ENCODE measurements around the gene IL17A. TPM values are rescaled to one million over a fixed set of nuclear protein-coding genes. Genes with fewer than 3 reads are reported as not detected.
"Not testable (repeated sequence)": the region's sequence is repeated elsewhere in the genome, so short reads cannot be mapped to it uniquely, and the experiment has no call there.

IL17A gene
- total and polyA plus RNA-seq, 4 donors: 0.14 TPM; not detected in 3

DNA sequence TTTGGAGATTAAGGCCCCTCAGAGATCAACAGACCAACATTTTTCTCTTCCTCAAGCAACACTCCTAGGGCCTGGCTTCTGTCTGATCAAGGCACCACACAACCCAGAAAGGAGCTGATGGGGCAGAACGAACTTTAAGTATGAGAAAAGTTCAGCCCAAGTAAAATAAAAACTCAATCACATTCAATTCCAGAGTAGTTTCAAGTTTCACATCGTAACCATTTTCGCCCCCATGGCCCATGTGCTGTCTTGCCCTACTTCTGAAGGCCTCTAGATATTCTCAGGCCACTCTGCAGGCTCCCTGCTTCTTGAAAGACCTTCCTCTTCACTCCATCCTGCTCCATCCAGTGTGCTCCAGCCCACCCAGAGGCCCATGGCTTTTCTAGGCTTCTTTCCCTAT is 4.2 kb downstream of the IL17A start:
- no peak for ATAC-seq (ENCODE audit: insufficient read depth, low FRiP score)
- TF ChIP-seq CTCF (IDR thresholded peaks at IDR 0.05; ENCODE audit: control extremely low read depth, extremely low read depth): no peak
- H3K9me3 ChIP-seq (ENCODE audit: control insufficient read depth in 4 of 4, insufficient read depth in 3 of 4, low read length in 3 of 4): no peaks in the 10 kb centered on the region
- H3K4me3 ChIP-seq: no peak overlapping the region
- DNase-seq: no peak
- H3K27ac ChIP-seq (ENCODE audit: low read depth in 1 of 2, low read length in 1 of 2): no peak overlapping the region
- H3K9ac ChIP-seq (ENCODE audit: insufficient read depth in 1 of 2, low read length in 2 of 2): no peak overlapping the region
- H3K4me1 ChIP-seq (ENCODE audit: control insufficient read depth in 5 of 5, insufficient read depth in 5 of 5, low read length in 5 of 5): no peaks in the 10 kb centered on the region
- 87 to 89% methylated on average over 3 of the region's 3 CpGs for WGBS, 2 donors
- no peaks in the 10 kb centered on the region for H3K27me3 ChIP-seq (ENCODE audit: control insufficient read depth in 3 of 3, insufficient read depth in 3 of 3, low read length in 2 of 3)
- H3K36me3 ChIP-seq (ENCODE audit: control insufficient read depth in 4 of 4, insufficient read depth in 4 of 4, low read length in 4 of 4): no peaks in the 10 kb centered on the region

DNA sequence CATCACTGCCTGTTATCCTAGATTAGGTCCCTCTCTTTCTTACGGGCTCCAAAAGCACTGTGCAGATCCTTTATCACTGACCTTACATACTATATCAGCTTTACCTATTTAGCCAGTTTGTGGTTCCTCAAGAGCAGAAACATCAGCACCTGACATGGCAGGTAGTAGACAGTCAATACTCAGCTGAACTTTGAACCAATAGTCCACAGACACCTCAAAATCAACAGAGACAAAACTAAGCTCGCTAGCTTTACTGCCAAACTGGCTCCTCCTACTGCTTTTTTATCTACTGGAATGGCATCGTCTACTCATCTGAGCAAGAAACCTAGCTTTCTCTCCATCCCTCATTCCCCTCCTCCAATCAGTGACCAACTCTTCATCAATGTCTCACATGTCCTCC is 5.6 kb downstream of the IL17A start:
- H3K4me3 ChIP-seq: no peak overlapping the region
- no peak for TF ChIP-seq CTCF (IDR thresholded peaks at IDR 0.05; ENCODE audit: control extremely low read depth, extremely low read depth)
- no peaks in the 10 kb centered on the region for H3K36me3 ChIP-seq (ENCODE audit: control insufficient read depth in 4 of 4, insufficient read depth in 4 of 4, low read length in 4 of 4)
- H3K27me3 ChIP-seq (ENCODE audit: control insufficient read depth in 3 of 3, insufficient read depth in 3 of 3, low read length in 2 of 3): no peaks in the 10 kb centered on the region
- 55 to 70% methylated on average over 3 of the region's 3 CpGs for WGBS, 2 donors
- DNase-seq: no peak
- ATAC-seq (ENCODE audit: insufficient read depth, low FRiP score): no peak
- no peaks in the 10 kb centered on the region for H3K4me1 ChIP-seq (ENCODE audit: control insufficient read depth in 5 of 5, insufficient read depth in 5 of 5, low read length in 5 of 5)
- H3K27ac ChIP-seq (ENCODE audit: low read depth in 1 of 2, low read length in 1 of 2): no peak overlapping the region
- H3K9me3 ChIP-seq (ENCODE audit: control insufficient read depth in 4 of 4, insufficient read depth in 3 of 4, low read length in 3 of 4): no peaks in the 10 kb centered on the region
- H3K9ac ChIP-seq (ENCODE audit: insufficient read depth in 1 of 2, low read length in 2 of 2): no peak overlapping the region

DNA sequence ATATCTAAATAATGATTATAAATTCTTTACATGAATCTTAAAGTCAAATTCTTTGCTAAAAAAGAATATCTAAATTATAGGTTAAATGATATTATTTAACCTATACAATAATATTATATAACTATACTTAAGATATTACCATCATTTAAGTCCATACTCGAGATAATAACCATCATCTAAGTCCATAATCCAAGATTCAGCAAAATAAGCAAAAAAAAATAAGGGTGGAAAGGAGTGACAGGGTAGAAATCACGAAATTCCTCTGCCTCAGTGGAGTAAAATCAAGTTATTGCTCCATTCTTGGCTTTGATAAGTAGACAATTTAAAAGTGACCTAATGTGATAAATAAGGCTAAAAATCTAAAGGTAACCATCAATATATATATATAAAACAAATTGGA is 9.7 kb downstream of the IL17A start:
- no peaks in the 10 kb centered on the region for H3K4me1 ChIP-seq (ENCODE audit: control insufficient read depth in 5 of 5, insufficient read depth in 5 of 5, low read length in 5 of 5)
- H3K9ac ChIP-seq (ENCODE audit: insufficient read depth in 1 of 2, low read length in 2 of 2): no peak overlapping the region
- peaks cover 0 to 4% (median 0%) of the 10 kb centered on the region in 4 donors for H3K9me3 ChIP-seq (ENCODE audit: control insufficient read depth in 4 of 4, insufficient read depth in 3 of 4, low read length in 3 of 4)
- H3K27ac ChIP-seq (ENCODE audit: low read depth in 1 of 2, low read length in 1 of 2): no peak overlapping the region
- H3K27me3 ChIP-seq (ENCODE audit: control insufficient read depth in 3 of 3, insufficient read depth in 3 of 3, low read length in 2 of 3): no peaks in the 10 kb centered on the region
- no peak for DNase-seq
- H3K4me3 ChIP-seq: no peak overlapping the region
- no peaks in the 10 kb centered on the region for H3K36me3 ChIP-seq (ENCODE audit: control insufficient read depth in 4 of 4, insufficient read depth in 4 of 4, low read length in 4 of 4)
- TF ChIP-seq CTCF (IDR thresholded peaks at IDR 0.05; ENCODE audit: control extremely low read depth, extremely low read depth): no peak
- ATAC-seq (ENCODE audit: insufficient read depth, low FRiP score): no peak
- WGBS, 2 donors: 38 to 59% methylated on average over 2 of the region's 2 CpGs

GRCh38 chr6:52200088-52200487 is 13.9 kb downstream of the IL17A start:
- not testable (repeated sequence) for H3K9ac ChIP-seq (ENCODE audit: insufficient read depth in 1 of 2, low read length in 2 of 2); H3K9me3 ChIP-seq (ENCODE audit: control insufficient read depth in 4 of 4, insufficient read depth in 3 of 4, low read length in 3 of 4); H3K27me3 ChIP-seq (ENCODE audit: control insufficient read depth in 3 of 3, insufficient read depth in 3 of 3, low read length in 2 of 3); H3K36me3 ChIP-seq (ENCODE audit: control insufficient read depth in 4 of 4, insufficient read depth in 4 of 4, low read length in 4 of 4); DNase-seq; H3K4me1 ChIP-seq (ENCODE audit: control insufficient read depth in 5 of 5, insufficient read depth in 5 of 5, low read length in 5 of 5); H3K27ac ChIP-seq (ENCODE audit: low read depth in 1 of 2, low read length in 1 of 2); H3K4me3 ChIP-seq; ATAC-seq (ENCODE audit: insufficient read depth, low FRiP score)
- 35 to 73% methylated on average over 5 of the region's 5 CpGs for WGBS, 2 donors
